Thyroid gland (tissue), 4 donors: ENCODE results near the gene COG6.

ENCODE experiments used
- POLR2A ChIP-seq, 2 donors: fragments of 450-650 bp; IDR thresholded peaks; one replicate each; pipeline ENCODE4 v1.6.1; 2017; ENCODE audit warnings: antibody characterized with exemption in 2 of 2, mild to moderate bottlenecking in 2 of 2, moderate library complexity in 1 of 2
- TF ChIP-seq, protein P1 (sequence below), 6 experiments: fragments of 200-600 bp in 3 of 6; fragments of 450-650 bp in 3 of 6; sonication (generic) in 3 of 6; IDR thresholded peaks; one replicate each; pipeline ENCODE4 v1.5.1; 2016 to 2019; ENCODE audit warnings: antibody characterized with exemption in 6 of 6, mild to moderate bottlenecking in 2 of 6, inconsistent platforms in 1 of 6, moderate library complexity in 1 of 6

- TF ChIP-seq, protein P1, sequence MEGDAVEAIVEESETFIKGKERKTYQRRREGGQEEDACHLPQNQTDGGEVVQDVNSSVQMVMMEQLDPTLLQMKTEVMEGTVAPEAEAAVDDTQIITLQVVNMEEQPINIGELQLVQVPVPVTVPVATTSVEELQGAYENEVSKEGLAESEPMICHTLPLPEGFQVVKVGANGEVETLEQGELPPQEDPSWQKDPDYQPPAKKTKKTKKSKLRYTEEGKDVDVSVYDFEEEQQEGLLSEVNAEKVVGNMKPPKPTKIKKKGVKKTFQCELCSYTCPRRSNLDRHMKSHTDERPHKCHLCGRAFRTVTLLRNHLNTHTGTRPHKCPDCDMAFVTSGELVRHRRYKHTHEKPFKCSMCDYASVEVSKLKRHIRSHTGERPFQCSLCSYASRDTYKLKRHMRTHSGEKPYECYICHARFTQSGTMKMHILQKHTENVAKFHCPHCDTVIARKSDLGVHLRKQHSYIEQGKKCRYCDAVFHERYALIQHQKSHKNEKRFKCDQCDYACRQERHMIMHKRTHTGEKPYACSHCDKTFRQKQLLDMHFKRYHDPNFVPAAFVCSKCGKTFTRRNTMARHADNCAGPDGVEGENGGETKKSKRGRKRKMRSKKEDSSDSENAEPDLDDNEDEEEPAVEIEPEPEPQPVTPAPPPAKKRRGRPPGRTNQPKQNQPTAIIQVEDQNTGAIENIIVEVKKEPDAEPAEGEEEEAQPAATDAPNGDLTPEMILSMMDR (IDR thresholded peaks at IDR 0.05) = no peak
- TF ChIP-seq POLR2A (IDR thresholded peaks at IDR 0.05) = no peak
These were observed 85.3 kb downstream of the COG6 start for GRCh38 chr13:39740761-39741160.
